Daoy (cell line): ENCODE measurements around the gene SORL1. TPM values are rescaled to one million over a fixed set of nuclear protein-coding genes. Genes with fewer than 3 reads are reported as not detected.

Source experiments
- DNase-seq: peaks from one replicate; pipeline ENCODE4 v3.0.0-alpha.2; 2015; ENCODE audit warnings: low read depth
- total RNA-seq: library from RNA; depleted of rRNA; stranded (reverse); fragments of >200 nt; shearing (Covaris generic); gene quantifications from 2 replicates; pipeline ENCODE4 v1.2.3, GENCODE V29; 2014

SORL1 gene
- total RNA-seq, 1 experiment from 2014 or later: 1.6 TPM

GRCh38 chr11:121453589-121454299 lies 1.6 kb downstream of the SORL1 start:
- no peak for DNase-seq

GRCh38 chr11:121455115-121455514 lies 3.0 kb downstream of the SORL1 start:
- DNase-seq: no peak

- DNase-seq: no peak
Observed at GRCh38 chr11:121456151-121456550, 4.0 kb downstream of the SORL1 start.

- DNase-seq: no peak
Observed at GRCh38 chr11:121456816-121457431, 4.8 kb downstream of the SORL1 start.

GRCh38 chr11:121458551-121458950 lies 6.4 kb downstream of the SORL1 start:
- no peak for DNase-seq

- DNase-seq: no peak
Observed at GRCh38 chr11:121459413-121460017, 7.4 kb downstream of the SORL1 start.

GRCh38 chr11:121460941-121461514 lies 8.9 kb downstream of the SORL1 start:
- DNase-seq: no peak

- no peak for DNase-seq
Observed at GRCh38 chr11:121461843-121462242, 9.7 kb downstream of the SORL1 start.

GRCh38 chr11:121463689-121464335 lies 11.7 kb downstream of the SORL1 start:
- DNase-seq: no peak

- DNase-seq: peak; percentile 95
Observed at GRCh38 chr11:121464352-121464946, 12.3 kb downstream of the SORL1 start.

- no peak for DNase-seq
Observed at GRCh38 chr11:121465709-121466062, 13.6 kb downstream of the SORL1 start.

GRCh38 chr11:121466063-121466794 lies 14.1 kb downstream of the SORL1 start:
- peak; percentile 97 for DNase-seq

- no peak for DNase-seq
Observed at GRCh38 chr11:121467471-121467870, 15.4 kb downstream of the SORL1 start.

GRCh38 chr11:121467965-121468364 lies 15.9 kb downstream of the SORL1 start:
- no peak for DNase-seq

GRCh38 chr11:121469910-121470309 lies 17.8 kb downstream of the SORL1 start:
- DNase-seq: no peak

- DNase-seq: no peak
Observed at GRCh38 chr11:121471167-121471566, 19.1 kb downstream of the SORL1 start.

GRCh38 chr11:121472312-121472711 lies 20.2 kb downstream of the SORL1 start:
- DNase-seq: no peak

- DNase-seq: no peak
Observed at GRCh38 chr11:121473064-121473777, 21.1 kb downstream of the SORL1 start.

GRCh38 chr11:121474680-121475079 lies 22.6 kb downstream of the SORL1 start:
- no peak for DNase-seq

- no peak for DNase-seq
Observed at GRCh38 chr11:121476379-121477032, 24.4 kb downstream of the SORL1 start.
